SU-DHL-6 (cell line): ENCODE measurements around the gene GNG7.

Experiments used
- H2AFZ ChIP-seq: fragments of 200-600 bp; sonication (generic); 2 replicates; pipeline ENCODE4 v1.6.1; 2014; ENCODE audit warnings: low read depth, mild to moderate bottlenecking, moderate library complexity, mixed read lengths, antibody characterized with exemption, low read length; ENCODE audit not compliant: severe bottlenecking
- H3F3A ChIP-seq: fragments of 200-600 bp; shearing (Covaris generic); 2 replicates; pipeline ENCODE4 v1.6.0; 2016; ENCODE audit warnings: antibody characterized with exemption, mild to moderate bottlenecking; ENCODE audit not compliant: insufficient read depth
- H3K27ac ChIP-seq: fragments of 200-600 bp; sonication (generic); 2 replicates; pipeline ENCODE4 v1.5.1; 2016; ENCODE audit warnings: low read depth, mild to moderate bottlenecking, low read length, moderate library complexity, mixed read lengths
- H3K27me3 ChIP-seq: fragments of 200-600 bp; sonication (generic), shearing (Covaris generic); 2 replicates; pipeline ENCODE4 v1.6.0; 2014; ENCODE audit warnings: mild to moderate bottlenecking, low read length
- H3K36me3 ChIP-seq: fragments of 200-600 bp; sonication (generic); 2 replicates; pipeline ENCODE4 v1.6.1; 2014; ENCODE audit warnings: mild to moderate bottlenecking, low read length, mixed read lengths
- H3K4me2 ChIP-seq: fragments of 300-600, 200-600 bp; shearing (Covaris generic), sonication (generic); 2 replicates; pipeline ENCODE4 v1.6.0; 2014; ENCODE audit warnings: low read length, low read depth, mild to moderate bottlenecking; ENCODE audit not compliant: poor library complexity, severe bottlenecking
- H3K4me3 ChIP-seq: fragments of 200-600 bp; sonication (generic); 2 replicates; pipeline ENCODE4 v1.5.1; 2014; ENCODE audit warnings: antibody characterized with exemption, low read length, mild to moderate bottlenecking, mixed read lengths; ENCODE audit not compliant: insufficient read depth, poor library complexity, severe bottlenecking
- H3K79me2 ChIP-seq: fragments of 200-600 bp; sonication (generic); 2 replicates; pipeline ENCODE4 v1.6.1; 2014; ENCODE audit warnings: mild to moderate bottlenecking, low read length, moderate library complexity; ENCODE audit not compliant: insufficient read depth
- H3K9ac ChIP-seq: fragments of 200-600 bp; sonication (generic); 2 replicates; pipeline ENCODE4 v1.7.0; 2014; ENCODE audit warnings: mild to moderate bottlenecking, low read length
- H3K9me2 ChIP-seq: fragments of 200-600 bp; sonication (generic); replicated peaks from 2 replicates; pipeline ENCODE4 v1.6.1; 2014; ENCODE audit warnings: low read length; ENCODE audit not compliant: insufficient read depth
- H3K9me3 ChIP-seq: fragments of 200-600 bp; sonication (generic); 2 replicates; pipeline ENCODE4 v1.6.1; 2014; ENCODE audit warnings: low read length, mixed read lengths; ENCODE audit not compliant: insufficient read depth
- H4K20me1 ChIP-seq: fragments of 200-600 bp; sonication (generic); 2 replicates; pipeline ENCODE4 v1.6.1; 2014; ENCODE audit warnings: low read depth, mild to moderate bottlenecking, antibody characterized with exemption, low read length, moderate library complexity, mixed read lengths
- EZH2phosphoT487 ChIP-seq: fragments of 200-600 bp; sonication (generic), shearing (Covaris generic); conservative IDR thresholded peaks from 2 replicates; pipeline ENCODE4 v1.6.1; 2018; ENCODE audit warnings: mild to moderate bottlenecking, antibody characterized with exemption, low read length, moderate library complexity, mixed read lengths
- TF ChIP-seq, protein P1 (sequence below): fragments of 200-600 bp; sonication (generic); IDR thresholded peaks from one replicate; pipeline ENCODE4 v1.5.1; 2017; ENCODE audit warnings: antibody characterized with exemption, mild to moderate bottlenecking, low read length, moderate library complexity; ENCODE audit not compliant: insufficient read depth, poor library complexity, severe bottlenecking

GNG7 gene

DNA sequence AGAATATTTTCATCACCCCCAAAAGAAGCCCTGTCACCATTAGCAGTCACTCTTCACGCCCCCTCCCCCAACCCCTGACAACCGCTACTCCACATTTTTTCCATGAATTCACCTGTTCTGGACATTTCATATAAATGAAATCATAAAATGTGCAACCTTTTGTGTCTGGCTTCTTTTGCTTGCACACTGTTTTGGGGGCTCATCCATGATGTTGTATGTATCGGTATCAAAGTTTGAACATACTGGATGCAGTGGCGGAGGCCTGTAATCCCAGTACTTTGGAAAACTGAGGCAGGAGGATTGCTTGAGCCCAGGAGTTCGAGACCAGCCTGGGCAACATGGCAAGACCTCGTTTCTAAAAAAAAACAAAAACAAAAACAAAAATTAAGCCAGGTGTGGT is 219.4 kb downstream of the GNG7 start:
- no peak overlapping the region for H3K9ac ChIP-seq
- no peaks in the 10 kb centered on the region for H4K20me1 ChIP-seq
- H3K9me3 ChIP-seq: peaks cover 19% of the 10 kb centered on the region; the same call in 1 of the 2 replicates
- peaks cover 1% of the 10 kb centered on the region; the same call in 1 of the 2 replicates for H3F3A ChIP-seq
- no peaks in the 10 kb centered on the region for H3K79me2 ChIP-seq
- no peak overlapping the region for H3K27ac ChIP-seq
- no peaks in the 10 kb centered on the region for H3K9me2 ChIP-seq
- H3K27me3 ChIP-seq: no peaks in the 10 kb centered on the region
- H2AFZ ChIP-seq: no peak overlapping the region
- no peak overlapping the region for H3K4me3 ChIP-seq
- no peak overlapping the region for H3K4me2 ChIP-seq
- no peaks in the 10 kb centered on the region for H3K36me3 ChIP-seq
- TF ChIP-seq EZH2phosphoT487: no peak
- TF ChIP-seq, protein P1, sequence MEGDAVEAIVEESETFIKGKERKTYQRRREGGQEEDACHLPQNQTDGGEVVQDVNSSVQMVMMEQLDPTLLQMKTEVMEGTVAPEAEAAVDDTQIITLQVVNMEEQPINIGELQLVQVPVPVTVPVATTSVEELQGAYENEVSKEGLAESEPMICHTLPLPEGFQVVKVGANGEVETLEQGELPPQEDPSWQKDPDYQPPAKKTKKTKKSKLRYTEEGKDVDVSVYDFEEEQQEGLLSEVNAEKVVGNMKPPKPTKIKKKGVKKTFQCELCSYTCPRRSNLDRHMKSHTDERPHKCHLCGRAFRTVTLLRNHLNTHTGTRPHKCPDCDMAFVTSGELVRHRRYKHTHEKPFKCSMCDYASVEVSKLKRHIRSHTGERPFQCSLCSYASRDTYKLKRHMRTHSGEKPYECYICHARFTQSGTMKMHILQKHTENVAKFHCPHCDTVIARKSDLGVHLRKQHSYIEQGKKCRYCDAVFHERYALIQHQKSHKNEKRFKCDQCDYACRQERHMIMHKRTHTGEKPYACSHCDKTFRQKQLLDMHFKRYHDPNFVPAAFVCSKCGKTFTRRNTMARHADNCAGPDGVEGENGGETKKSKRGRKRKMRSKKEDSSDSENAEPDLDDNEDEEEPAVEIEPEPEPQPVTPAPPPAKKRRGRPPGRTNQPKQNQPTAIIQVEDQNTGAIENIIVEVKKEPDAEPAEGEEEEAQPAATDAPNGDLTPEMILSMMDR: no peak

DNA sequence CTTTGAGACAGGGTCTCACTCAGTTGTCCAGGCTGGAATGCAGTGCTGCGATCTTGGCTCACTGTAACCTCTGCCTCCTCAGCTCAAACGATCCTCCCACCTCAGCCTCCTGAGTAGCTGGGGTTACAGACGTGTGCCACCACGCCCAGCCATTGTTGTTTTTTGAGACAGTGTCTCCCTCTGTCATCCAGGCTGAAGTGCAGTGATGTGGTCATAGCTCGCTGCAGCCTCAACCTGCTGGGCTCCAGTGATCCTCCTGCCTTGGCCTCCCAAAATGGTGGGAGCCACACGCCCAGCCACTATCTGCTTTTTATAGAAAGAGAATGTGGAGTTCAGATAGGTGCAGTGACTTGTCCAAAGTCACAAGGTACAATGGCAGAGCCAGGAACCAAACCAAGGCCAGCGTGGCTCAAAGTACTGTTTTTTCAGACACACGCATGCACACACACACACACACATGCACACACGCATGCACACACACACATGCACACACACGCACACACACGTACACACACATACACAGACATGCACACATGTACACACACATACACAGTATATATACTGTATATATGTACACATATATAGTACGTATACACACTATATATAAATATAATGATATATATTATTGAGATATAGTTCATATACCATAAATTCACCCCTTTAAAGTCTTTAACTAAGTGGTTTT is 220.0 kb downstream of the GNG7 start:
- no peaks in the 10 kb centered on the region for H3K36me3 ChIP-seq
- H3K27ac ChIP-seq: no peak overlapping the region
- H4K20me1 ChIP-seq: no peaks in the 10 kb centered on the region
- TF ChIP-seq, protein P1: no peak
- TF ChIP-seq EZH2phosphoT487: no peak
- H3K79me2 ChIP-seq: peaks cover 4% of the 10 kb centered on the region; the same call in 1 of the 2 replicates
- no peaks in the 10 kb centered on the region for H3K27me3 ChIP-seq
- H3K4me3 ChIP-seq: no peak overlapping the region
- no peak overlapping the region for H3K9ac ChIP-seq
- no peaks in the 10 kb centered on the region for H3K9me2 ChIP-seq
- peaks cover 19% of the 10 kb centered on the region; the same call in 1 of the 2 replicates for H3K9me3 ChIP-seq
- H3F3A ChIP-seq: peaks cover 5% of the 10 kb centered on the region; the same call in 1 of the 2 replicates
- no peak overlapping the region for H2AFZ ChIP-seq
- H3K4me2 ChIP-seq: no peak overlapping the region

DNA sequence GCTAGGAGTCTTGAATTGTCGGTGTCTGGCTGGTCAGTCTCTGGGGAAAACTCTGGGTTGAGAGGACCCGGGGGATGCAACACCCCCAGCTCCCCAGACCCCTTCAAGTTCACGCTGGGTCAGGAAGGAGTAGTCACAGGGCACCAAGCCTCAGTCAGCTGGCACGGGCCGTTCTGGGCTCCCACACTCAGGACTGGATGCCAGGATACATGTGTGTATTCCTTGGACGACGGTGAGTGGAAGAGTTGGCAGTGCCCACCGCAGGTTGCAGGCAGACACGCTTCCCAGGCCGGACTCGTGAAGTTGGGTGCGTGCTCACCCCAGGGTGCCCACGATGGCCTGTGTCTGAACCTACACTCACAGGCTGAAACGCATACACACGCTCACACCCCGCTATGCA is 221.0 kb downstream of the GNG7 start:
- H3F3A ChIP-seq: peaks cover 5% of the 10 kb centered on the region; the same call in 1 of the 2 replicates
- no peak overlapping the region for H3K4me3 ChIP-seq
- H3K9me3 ChIP-seq: peaks cover 19% of the 10 kb centered on the region; the same call in 1 of the 2 replicates
- H3K9ac ChIP-seq: no peak overlapping the region
- no peaks in the 10 kb centered on the region for H3K27me3 ChIP-seq
- no peak overlapping the region for H2AFZ ChIP-seq
- H3K4me2 ChIP-seq: no peak overlapping the region
- H3K9me2 ChIP-seq: no peaks in the 10 kb centered on the region
- TF ChIP-seq, protein P1: no peak
- no peak for TF ChIP-seq EZH2phosphoT487
- H4K20me1 ChIP-seq: no peaks in the 10 kb centered on the region
- H3K79me2 ChIP-seq: peaks cover 13% of the 10 kb centered on the region; the same call in 1 of the 2 replicates
- no peaks in the 10 kb centered on the region for H3K36me3 ChIP-seq
- no peak overlapping the region for H3K27ac ChIP-seq
